Liver (tissue), 9 donors: ENCODE data around the gene IFI27L1. TPM values are rescaled to one million over a fixed set of nuclear protein-coding genes. Genes with fewer than 3 reads are reported as not detected.

Experiments
- DNase-seq: peaks from one replicate; pipeline ENCODE4 v3.0.0-alpha.2; 2017; ENCODE audit warnings: low spot score
- H3K27ac ChIP-seq, 2 donors: one replicate each; pipeline ENCODE4 v1.7.0; 2013; ENCODE audit warnings: inconsistent platforms in 2 of 2, low read length in 2 of 2, control low read depth in 1 of 2, low read depth in 1 of 2, mild to moderate bottlenecking in 1 of 2
- H3K27me3 ChIP-seq, 4 donors: one replicate each; pipeline versions ENCODE4 v1.6.1 to v1.7.0; 2013; ENCODE audit warnings: low read length in 3 of 4, inconsistent platforms in 1 of 4, mild to moderate bottlenecking in 1 of 4, moderate library complexity in 1 of 4; ENCODE audit not compliant: control insufficient read depth in 4 of 4, insufficient read depth in 4 of 4
- H3K36me3 ChIP-seq, 4 donors: one replicate each; pipeline versions ENCODE4 v1.6.1 to v1.7.0; 2013; ENCODE audit warnings: low read length in 3 of 4, mild to moderate bottlenecking in 3 of 4, low read depth in 1 of 4, moderate library complexity in 1 of 4; ENCODE audit not compliant: control insufficient read depth in 4 of 4, insufficient read depth in 3 of 4
- H3K4me1 ChIP-seq, 4 donors: one replicate each; pipeline versions ENCODE4 v1.6.1 to v1.7.0; 2013; ENCODE audit warnings: low read length in 3 of 4, mild to moderate bottlenecking in 3 of 4, moderate library complexity in 1 of 4; ENCODE audit not compliant: control insufficient read depth in 4 of 4, insufficient read depth in 4 of 4
- H3K4me3 ChIP-seq, 3 donors: one replicate each; pipeline versions ENCODE4 v1.6.1 to v1.7.0; 2013; ENCODE audit warnings: low read length in 3 of 3, control low read depth in 1 of 3, low read depth in 1 of 3, mild to moderate bottlenecking in 1 of 3
- H3K9ac ChIP-seq, 2 donors: one replicate each; pipeline ENCODE4 v1.7.0; 2013; ENCODE audit warnings: low read length in 2 of 2, mild to moderate bottlenecking in 2 of 2, moderate library complexity in 2 of 2, control low read depth in 1 of 2, low read depth in 1 of 2
- H3K9me3 ChIP-seq, 4 donors: one replicate each; pipeline versions ENCODE4 v1.6.1 to v1.7.0; 2013; ENCODE audit warnings: low read length in 3 of 4; ENCODE audit not compliant: control insufficient read depth in 4 of 4
- ATF3 ChIP-seq: IDR thresholded peaks from 2 replicates; pipeline ENCODE4 v1.6.1; 2016; ENCODE audit warnings: antibody characterized with exemption
- CTCF ChIP-seq: fragments of 150-350 bp; IDR thresholded peaks from 2 replicates; pipeline ENCODE4 v1.5.1; 2017; ENCODE audit warnings: improper control_type of control experiment, low read depth, low read length; ENCODE audit not compliant: missing input control
- EGR1 ChIP-seq, 2 donors: IDR thresholded peaks; 2 replicates each; pipeline ENCODE4 v1.6.1; 2016 to 2018; ENCODE audit warnings: antibody characterized with exemption in 2 of 2, low read depth in 2 of 2
- FOXA1 ChIP-seq: IDR thresholded peaks from 2 replicates; pipeline ENCODE4 v1.6.1; 2016; ENCODE audit warnings: antibody characterized with exemption
- FOXA2 ChIP-seq: IDR thresholded peaks from 2 replicates; pipeline ENCODE4 v1.6.1; 2016; ENCODE audit warnings: antibody characterized with exemption
- GABPA ChIP-seq, 2 donors: IDR thresholded peaks in 1 of 2; conservative IDR thresholded peaks in 1 of 2; 2 replicates each; pipeline ENCODE4 v1.6.1; 2016; ENCODE audit warnings: antibody characterized with exemption in 2 of 2, mild to moderate bottlenecking in 1 of 2, moderate library complexity in 1 of 2
- HNF4A ChIP-seq, 2 donors: conservative IDR thresholded peaks; 2 replicates each; pipeline ENCODE4 v1.6.1; 2016; ENCODE audit warnings: antibody characterized with exemption in 2 of 2, mild to moderate bottlenecking in 2 of 2
- HNF4G ChIP-seq: IDR thresholded peaks from 2 replicates; pipeline ENCODE4 v1.6.1; 2016; ENCODE audit warnings: antibody characterized with exemption
- JUND ChIP-seq, 2 donors: IDR thresholded peaks; 2 replicates each; pipeline ENCODE4 v1.6.1; 2016; ENCODE audit warnings: antibody characterized with exemption in 2 of 2
- MAX ChIP-seq: IDR thresholded peaks from 2 replicates; pipeline ENCODE4 v1.6.1; 2016; ENCODE audit warnings: antibody characterized with exemption
- NR2F2 ChIP-seq: IDR thresholded peaks from 2 replicates; pipeline ENCODE4 v1.6.1; 2016; ENCODE audit warnings: antibody characterized with exemption
- REST ChIP-seq: IDR thresholded peaks from 2 replicates; pipeline ENCODE4 v1.6.1; 2016; ENCODE audit warnings: antibody characterized with exemption, mild to moderate bottlenecking
- RXRA ChIP-seq, 2 donors: IDR thresholded peaks; 2 replicates each; pipeline ENCODE4 v1.6.1; 2017 to 2018; ENCODE audit warnings: antibody characterized with exemption in 2 of 2, mild to moderate bottlenecking in 1 of 2
- SP1 ChIP-seq: IDR thresholded peaks from 2 replicates; pipeline ENCODE4 v1.6.1; 2018; ENCODE audit warnings: antibody characterized with exemption, mild to moderate bottlenecking
- TAF1 ChIP-seq: conservative IDR thresholded peaks from 2 replicates; pipeline ENCODE4 v1.6.1; 2016; ENCODE audit warnings: antibody characterized with exemption, mild to moderate bottlenecking
- YY1 ChIP-seq: IDR thresholded peaks from 2 replicates; pipeline ENCODE4 v1.6.1; 2016; ENCODE audit warnings: antibody characterized with exemption, mild to moderate bottlenecking
- ZBTB33 ChIP-seq: IDR thresholded peaks from 2 replicates; pipeline ENCODE4 v1.6.1; 2016; ENCODE audit warnings: antibody characterized with exemption
- WGBS: extraction: QIAGEN DNeasy Blood & Tissue Kit; methylation state at CpG from one replicate; pipeline ENCODE4 v1.1.7; 2013; 5-methylcytosine and 5-hydroxymethylcytosine counted together
- polyA plus RNA-seq, 2 donors: library from polyadenylated mRNA; stranded (reverse) in 1 of 2; unstranded in 1 of 2; fragments of 200-250 nt in 1 of 2; fragments of >200 nt in 1 of 2; fragmentation: Nextera tagmentation in 1 of 2; extraction: Ambion mirVana in 1 of 2; gene quantifications; one replicate each; pipeline versions ENCODE4 v1.2.1 to v1.2.3, GENCODE V29; 2013 to 2015
- total RNA-seq, 2 donors: library from RNA; depleted of rRNA; stranded (reverse); fragments of >200 nt; gene quantifications; one replicate each; pipeline ENCODE4 v1.2.3, GENCODE V29; 2014
- donor health status: healthy.
- donor health status: healthy.
- donor health status: healthy.
- donor health status: healthy.
- donor health status: healthy.

Gene IFI27L1
- total and polyA plus RNA-seq, 4 donors, result 3.7 to 8.1 (median 5.6) TPM

- no peak for DNase-seq
- Histone ChIP-seq H3K9me3 (peaks cover 0 to 17% (median 3%) of the 10 kb centered on the region in 4 donors), H3K36me3 (peaks cover 6 to 26% (median 15%) of the 10 kb centered on the region in 4 donors), H3K27me3 (no peaks in the 10 kb centered on the region), H3K4me1 (peaks cover 12 to 29% (median 26%) of the 10 kb centered on the region in 4 donors), H3K4me3 (no peak overlapping the region), H3K9ac (no peak overlapping the region), H3K27ac (no peak overlapping the region)
- TF ChIP-seq NR2F2 (no peak), CTCF (no peak), ATF3 (no peak), FOXA1 (no peak), SP1 (no peak), FOXA2 (no peak), RXRA (IDR thresholded peaks at IDR 0.05) (no peak), HNF4A (conservative IDR thresholded peaks at IDR 0.05) (no peak), MAX (no peak), JUND (IDR thresholded peaks at IDR 0.05) (no peak), TAF1 (no peak), EGR1 (IDR thresholded peaks at IDR 0.05; ENCODE audit: low read depth in 2 of 2) (no peak), YY1 (no peak), REST (no peak), GABPA (IDR thresholded peaks at IDR 0.05 in 1 of 2, conservative IDR thresholded peaks at IDR 0.05 in 1 of 2) (no peak), HNF4G (no peak), ZBTB33 (no peak)
- 96% methylated on average over 3 of the region's 3 CpGs for WGBS
Measured at GRCh38 chr14:94074534-94074933, 6.6 kb upstream of the IFI27L1 start.

GRCh38 chr14:94075008-94075407 lies 6.1 kb upstream of the IFI27L1 start:
- Histone ChIP-seq H3K27me3 (no peaks in the 10 kb centered on the region), H3K4me1 (peaks cover 12 to 33% (median 29%) of the 10 kb centered on the region in 4 donors), H3K9me3 (peaks cover 0 to 17% (median 3%) of the 10 kb centered on the region in 4 donors), H3K27ac (no peak overlapping the region), H3K9ac (no peak overlapping the region), H3K4me3 (no peak overlapping the region), H3K36me3 (peaks cover 6 to 26% (median 15%) of the 10 kb centered on the region in 4 donors)
- no peak for DNase-seq
- WGBS, result 94% methylated on average over 2 of the region's 2 CpGs
- TF ChIP-seq EGR1 (IDR thresholded peaks at IDR 0.05; ENCODE audit: low read depth in 2 of 2) (no peak), REST (no peak), JUND (IDR thresholded peaks at IDR 0.05) (no peak), GABPA (IDR thresholded peaks at IDR 0.05 in 1 of 2, conservative IDR thresholded peaks at IDR 0.05 in 1 of 2) (no peak)
